Measurements from ENCODE around the gene AKAP6. TPM values are rescaled to one million over a fixed set of nuclear protein-coding genes. Genes with fewer than 3 reads are reported as not detected.
A peak's percentile ranks its signal among the peaks of the same experiment; 100 is the strongest.

The AKAP6 gene
- total RNA-seq, 1 donor from 2014 or later = 2.8 TPM

DNA sequence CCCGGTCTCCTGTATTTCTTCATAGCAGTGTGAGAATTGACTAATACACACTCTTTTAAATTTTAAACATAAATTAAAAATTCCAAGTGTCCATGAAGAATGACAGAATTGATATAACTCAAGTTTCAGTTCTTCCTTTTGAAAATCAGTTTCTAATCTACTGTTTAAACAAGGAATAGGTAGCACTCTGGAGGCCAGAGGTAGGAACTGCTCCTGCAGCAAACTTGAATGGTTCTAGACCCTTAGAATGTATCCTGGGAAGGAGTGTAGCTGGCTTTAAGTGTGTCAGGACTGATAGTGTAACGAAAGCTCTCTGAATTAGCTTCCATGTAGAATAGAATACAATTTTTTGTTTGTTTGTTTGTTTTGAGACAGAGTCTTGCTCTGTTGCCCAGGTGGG, 76.8 kb downstream of the AKAP6 start:
- FAIRE-seq (no peak), DNase-seq (ENCODE audit: low read depth) (no peak)
- Mint-ChIP-seq H3K4me3 (ENCODE audit: unreplicated experiment) (no peak overlapping the region), H3K36me3 (ENCODE audit: low read depth, unreplicated experiment) (no peaks in the 10 kb centered on the region), H3K9me3 (ENCODE audit: unreplicated experiment) (no peaks in the 10 kb centered on the region), H3K27ac (ENCODE audit: unreplicated experiment) (no peak overlapping the region), H3K4me1 (ENCODE audit: low read depth, unreplicated experiment) (peaks cover 19% of the 10 kb centered on the region), H3K27me3 (ENCODE audit: low read depth, unreplicated experiment) (no peaks in the 10 kb centered on the region)
- Histone ChIP-seq H3K4me3 (ENCODE audit: insufficient read depth, low read depth, low read length) (no peak overlapping the region), H3K27ac (ENCODE audit: low read depth, low read length) (no peak overlapping the region), H3K4me1 (ENCODE audit: insufficient read depth, low read length) (peaks cover 9% of the 10 kb centered on the region), H3K27me3 (ENCODE audit: insufficient read depth, low read length) (no peaks in the 10 kb centered on the region), H3K9me3 (ENCODE audit: insufficient read depth, low read depth, low read length) (no peaks in the 10 kb centered on the region), H3K79me2 (ENCODE audit: insufficient read depth, low read length) (no peaks in the 10 kb centered on the region), H3K9ac (ENCODE audit: low read length) (no peak overlapping the region), H3K4me2 (ENCODE audit: low read length) (no peak overlapping the region), H3K36me3 (ENCODE audit: insufficient read depth, low read length) (no peaks in the 10 kb centered on the region), H4K20me1 (ENCODE audit: insufficient read depth, low read length) (no peaks in the 10 kb centered on the region), H2AFZ (ENCODE audit: low read depth, low read length) (no peak overlapping the region)
- TF ChIP-seq, protein P1, sequence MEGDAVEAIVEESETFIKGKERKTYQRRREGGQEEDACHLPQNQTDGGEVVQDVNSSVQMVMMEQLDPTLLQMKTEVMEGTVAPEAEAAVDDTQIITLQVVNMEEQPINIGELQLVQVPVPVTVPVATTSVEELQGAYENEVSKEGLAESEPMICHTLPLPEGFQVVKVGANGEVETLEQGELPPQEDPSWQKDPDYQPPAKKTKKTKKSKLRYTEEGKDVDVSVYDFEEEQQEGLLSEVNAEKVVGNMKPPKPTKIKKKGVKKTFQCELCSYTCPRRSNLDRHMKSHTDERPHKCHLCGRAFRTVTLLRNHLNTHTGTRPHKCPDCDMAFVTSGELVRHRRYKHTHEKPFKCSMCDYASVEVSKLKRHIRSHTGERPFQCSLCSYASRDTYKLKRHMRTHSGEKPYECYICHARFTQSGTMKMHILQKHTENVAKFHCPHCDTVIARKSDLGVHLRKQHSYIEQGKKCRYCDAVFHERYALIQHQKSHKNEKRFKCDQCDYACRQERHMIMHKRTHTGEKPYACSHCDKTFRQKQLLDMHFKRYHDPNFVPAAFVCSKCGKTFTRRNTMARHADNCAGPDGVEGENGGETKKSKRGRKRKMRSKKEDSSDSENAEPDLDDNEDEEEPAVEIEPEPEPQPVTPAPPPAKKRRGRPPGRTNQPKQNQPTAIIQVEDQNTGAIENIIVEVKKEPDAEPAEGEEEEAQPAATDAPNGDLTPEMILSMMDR (IDR thresholded peaks at IDR 0.05; ENCODE audit: insufficient read depth, low read depth, low read length) = no peak
- TF ChIP-seq EZH2 (IDR thresholded peaks at IDR 0.05; ENCODE audit: insufficient read depth, low read length) = no peak

DNA sequence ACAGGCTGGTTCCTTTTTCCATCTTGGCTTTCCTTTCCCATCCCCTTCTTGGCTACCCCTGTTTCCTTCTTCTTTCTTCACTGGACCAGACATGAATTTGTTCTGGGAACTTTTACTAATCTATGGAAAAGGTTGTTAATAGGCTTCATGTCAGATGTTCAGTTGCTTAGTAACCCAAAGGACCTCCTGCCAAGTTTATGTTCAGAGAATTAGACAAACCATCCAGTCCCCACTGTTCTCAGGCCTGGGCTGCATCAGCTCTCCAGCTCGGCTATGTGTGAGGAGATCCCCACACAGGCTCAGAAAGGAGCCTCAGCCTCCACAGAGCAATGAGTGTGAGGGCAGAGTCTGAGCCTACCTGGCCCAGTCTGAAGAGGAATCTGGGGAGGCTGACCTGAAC, 78.0 kb downstream of the AKAP6 start:
- H3K27me3 ChIP-seq (ENCODE audit: insufficient read depth, low read length) = no peaks in the 10 kb centered on the region
- Mint-ChIP-seq H3K4me1 (ENCODE audit: low read depth, unreplicated experiment) (peaks cover 19% of the 10 kb centered on the region), H3K36me3 (ENCODE audit: low read depth, unreplicated experiment) (no peaks in the 10 kb centered on the region), H3K9me3 (ENCODE audit: unreplicated experiment) (no peaks in the 10 kb centered on the region), H3K27me3 (ENCODE audit: low read depth, unreplicated experiment) (no peaks in the 10 kb centered on the region), H3K27ac (ENCODE audit: unreplicated experiment) (peak overlapping the region; percentile 34), H3K4me3 (ENCODE audit: unreplicated experiment) (no peak overlapping the region)
- no peaks in the 10 kb centered on the region for H3K36me3 ChIP-seq (ENCODE audit: insufficient read depth, low read length)
- no peak overlapping the region for H3K4me3 ChIP-seq (ENCODE audit: insufficient read depth, low read depth, low read length)
- peak; percentile 29 for DNase-seq (ENCODE audit: low read depth)
- no peak overlapping the region for H3K4me2 ChIP-seq (ENCODE audit: low read length)
- peaks cover 9% of the 10 kb centered on the region for H3K4me1 ChIP-seq (ENCODE audit: insufficient read depth, low read length)
- H3K9me3 ChIP-seq (ENCODE audit: insufficient read depth, low read depth, low read length) = no peaks in the 10 kb centered on the region
- no peaks in the 10 kb centered on the region for H4K20me1 ChIP-seq (ENCODE audit: insufficient read depth, low read length)
- no peak overlapping the region for H3K9ac ChIP-seq (ENCODE audit: low read length)
- no peak for FAIRE-seq
- no peaks in the 10 kb centered on the region for H3K79me2 ChIP-seq (ENCODE audit: insufficient read depth, low read length)
- H2AFZ ChIP-seq (ENCODE audit: low read depth, low read length) = no peak overlapping the region
- no peak overlapping the region for H3K27ac ChIP-seq (ENCODE audit: low read depth, low read length)
- TF ChIP-seq, protein P1 (IDR thresholded peaks at IDR 0.05; ENCODE audit: insufficient read depth, low read depth, low read length) = no peak
- no peak for TF ChIP-seq EZH2 (IDR thresholded peaks at IDR 0.05; ENCODE audit: insufficient read depth, low read length)

DNA sequence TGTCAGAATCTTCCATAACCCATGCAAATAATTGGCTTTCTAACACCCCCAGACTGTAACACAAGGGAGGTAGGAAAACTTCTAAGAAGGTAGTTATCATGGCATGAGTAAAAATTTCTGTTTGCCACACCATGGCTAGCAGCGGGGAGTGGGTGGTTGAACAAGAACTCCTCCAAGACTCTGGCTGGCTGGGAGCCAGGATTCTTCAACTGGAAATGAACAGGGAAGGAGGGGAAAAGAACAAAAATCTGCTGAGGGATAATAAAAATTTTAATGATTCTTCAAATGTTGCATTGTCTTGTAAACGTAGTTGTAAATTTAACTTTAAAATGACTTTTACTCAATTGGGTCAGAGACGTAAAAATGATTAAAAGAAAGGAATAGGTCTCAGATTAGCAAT, 78.9 kb downstream of the AKAP6 start:
- Mint-ChIP-seq H3K4me1 (ENCODE audit: low read depth, unreplicated experiment) (peaks cover 19% of the 10 kb centered on the region), H3K27ac (ENCODE audit: unreplicated experiment) (peak overlapping the region; percentile 29), H3K27me3 (ENCODE audit: low read depth, unreplicated experiment) (no peaks in the 10 kb centered on the region), H3K4me3 (ENCODE audit: unreplicated experiment) (no peak overlapping the region), H3K9me3 (ENCODE audit: unreplicated experiment) (no peaks in the 10 kb centered on the region), H3K36me3 (ENCODE audit: low read depth, unreplicated experiment) (no peaks in the 10 kb centered on the region)
- Histone ChIP-seq H3K79me2 (ENCODE audit: insufficient read depth, low read length) (no peaks in the 10 kb centered on the region), H4K20me1 (ENCODE audit: insufficient read depth, low read length) (no peaks in the 10 kb centered on the region), H3K36me3 (ENCODE audit: insufficient read depth, low read length) (no peaks in the 10 kb centered on the region), H3K4me3 (ENCODE audit: insufficient read depth, low read depth, low read length) (no peak overlapping the region), H3K4me2 (ENCODE audit: low read length) (no peak overlapping the region), H3K9ac (ENCODE audit: low read length) (no peak overlapping the region), H3K27ac (ENCODE audit: low read depth, low read length) (no peak overlapping the region), H2AFZ (ENCODE audit: low read depth, low read length) (no peak overlapping the region), H3K4me1 (ENCODE audit: insufficient read depth, low read length) (peaks cover 9% of the 10 kb centered on the region), H3K27me3 (ENCODE audit: insufficient read depth, low read length) (no peaks in the 10 kb centered on the region), H3K9me3 (ENCODE audit: insufficient read depth, low read depth, low read length) (no peaks in the 10 kb centered on the region)
- FAIRE-seq = no peak
- TF ChIP-seq, protein P1 (IDR thresholded peaks at IDR 0.05; ENCODE audit: insufficient read depth, low read depth, low read length) = no peak
- TF ChIP-seq EZH2 (IDR thresholded peaks at IDR 0.05; ENCODE audit: insufficient read depth, low read length) = no peak
- peak; percentile 37 for DNase-seq (ENCODE audit: low read depth)
